Posterior vena cava (tissue), 2 donors: ENCODE measurements around the gene CAPZA1. TPM values are rescaled to one million over a fixed set of nuclear protein-coding genes. Genes with fewer than 3 reads are reported as not detected.

Source experiments
- DNase-seq: peaks from one replicate; pipeline ENCODE4 v3.0.0-alpha.2; 2020; ENCODE audit warnings: low spot score
- intact Hi-C, 2 donors: fragments of 100-400 bp; cut with DNase I; formaldehyde crosslinking; loops; one replicate each; pipeline versions ENCODE4 v1.14.1 to v1.14.2; 2022 to 2023
- long read RNA-seq, 2 donors: library from polyadenylated mRNA; unstranded; transcript quantifications; one replicate each; pipeline ENCODE4 v2.0.0, GENCODE V29; 2020 to 2021
- total RNA-seq, 2 donors: library from RNA; stranded (reverse); fragmentation: NEBNext Ultra II Directional; extraction: Animal tissue kit (Norgen Biotek cat#: 25700); gene quantifications; one replicate each; pipeline ENCODE4 v1.2.1, GENCODE V29; 2021
- donor health status: DM: yes; HTN: yes; CAD: no.
- donor health status: DM: yes; HTN: yes; CAD: no.

Gene CAPZA1
- 100 to 1,000 TPM; 104 to 109 TPM for total RNA-seq
- long read RNA-seq, donor 1, transcript CAPZA1-201 (10 exons, 3,020 nt), result major isoform, 25 of 31 reads
- long read RNA-seq, donor 1, partial matches to known transcripts, result 1 of 31 reads
- long read RNA-seq, donor 1, other reads (novel, unspliced or antisense), result 5 of 31 reads
- long read RNA-seq, donor 2, transcript CAPZA1-201 (10 exons, 3,020 nt), result major isoform, 58 of 64 reads
- long read RNA-seq, donor 2, partial matches to known transcripts, result 1 of 64 reads
- long read RNA-seq, donor 2, other reads (novel, unspliced or antisense), result 5 of 64 reads

DNA sequence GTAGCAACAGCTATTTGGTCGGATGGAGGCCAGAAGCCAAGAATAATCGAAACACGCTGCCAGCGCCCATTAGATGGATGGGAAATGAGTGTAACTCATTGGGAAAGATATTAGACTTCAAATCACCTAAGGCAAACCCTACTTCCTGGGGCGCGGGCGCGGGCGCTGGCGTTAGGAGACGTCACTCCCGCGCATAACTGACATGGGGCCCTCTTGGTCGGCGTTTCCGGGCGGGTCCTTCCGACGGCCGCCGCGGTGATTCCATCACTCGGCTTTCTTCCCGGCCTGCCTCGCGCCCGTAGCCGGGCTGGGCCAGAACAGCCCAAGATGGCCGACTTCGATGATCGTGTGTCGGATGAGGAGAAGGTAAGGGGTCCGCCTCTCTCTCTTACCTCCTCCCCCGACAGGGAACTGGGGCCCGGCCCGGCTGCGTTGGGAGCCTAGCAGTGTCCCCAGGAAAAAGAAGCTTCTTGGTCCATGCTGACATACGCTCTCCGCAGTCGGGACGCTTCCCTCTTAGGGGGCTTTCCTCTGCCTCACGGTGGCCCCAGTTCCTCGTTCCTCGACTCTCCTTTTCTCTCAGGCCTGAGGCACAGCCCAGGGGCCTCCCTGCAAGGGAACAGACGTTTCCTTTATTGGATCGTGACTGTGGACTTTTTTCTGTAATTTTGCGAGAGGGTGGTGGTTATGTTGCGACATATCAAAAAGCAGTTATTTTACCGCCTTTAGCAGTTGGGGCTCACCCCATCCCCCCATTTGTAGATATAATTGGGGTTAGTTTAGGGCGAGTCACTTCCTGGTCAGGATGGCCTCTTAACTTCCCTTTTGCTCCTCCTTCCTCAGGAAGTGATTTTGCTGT is at the start of gene CAPZA1:
CAPZA1 (plus strand) TSS at position 315 of the 859 bp plus-strand sequence; CDS start at position 328, 13 bp downstream.
- intact Hi-C loops, result loop anchor here (5.0 to 10.0 kb wide), 2 partner anchors 88 to 235 kb away; partner anchors contain the start of gene RHOC (in 1 of the 2)

DNA sequence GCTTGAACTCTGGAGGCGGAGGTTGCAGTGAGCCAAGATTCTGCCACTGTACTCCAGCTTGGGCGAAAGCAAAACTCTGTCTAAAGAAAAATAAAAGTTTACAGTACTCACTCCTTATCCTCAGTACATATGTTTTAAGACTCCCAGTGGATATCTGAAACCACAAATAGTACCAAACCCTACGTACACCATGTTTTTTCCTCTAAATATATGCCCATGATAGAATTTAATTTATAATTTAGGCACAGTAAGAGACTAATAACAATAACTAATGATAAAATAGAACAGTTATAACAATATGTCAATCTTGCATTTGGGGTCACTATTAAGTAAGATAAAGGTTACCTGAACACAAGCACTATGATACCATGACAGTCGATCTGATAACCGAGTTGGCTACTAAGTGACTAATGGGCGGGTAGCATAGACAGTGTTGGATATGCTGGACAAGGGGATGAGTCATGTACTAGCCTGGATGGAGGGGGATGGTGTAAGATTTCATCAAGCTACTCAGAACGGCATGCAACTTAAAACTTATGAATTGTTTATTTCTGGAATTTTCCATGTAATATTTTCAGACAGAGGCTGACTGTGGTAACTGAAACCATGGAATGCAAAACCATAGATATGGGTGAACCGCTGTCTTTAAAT is 44.4 kb upstream of the CAPZA1 start:
- DNase-seq, result no peak
- intact Hi-C loops, result no loop called here

More for the DNA sequence above, at the start of gene CAPZA1:
- DNase-seq, result peak; percentile 98

DNA sequence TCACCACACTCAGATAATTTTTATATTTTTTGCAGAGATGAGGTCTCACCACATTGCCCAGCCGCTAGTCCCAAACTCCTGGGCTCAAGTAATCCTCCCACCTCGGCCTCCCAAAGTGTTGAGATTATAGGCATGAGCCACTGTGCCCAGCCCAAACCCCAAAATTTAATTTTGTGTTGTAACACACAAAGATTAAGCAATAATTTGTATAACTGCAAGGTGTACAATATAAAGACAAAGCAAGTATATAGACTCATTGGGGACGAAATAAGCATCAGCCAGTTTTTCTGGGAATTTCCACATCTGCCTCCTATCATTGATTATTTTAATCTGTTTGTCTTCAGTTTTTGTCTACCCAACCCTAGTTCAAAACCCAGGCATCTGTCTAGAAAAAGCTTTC is 43.4 kb upstream of the CAPZA1 start:
- intact Hi-C loops, result no loop called here
- no peak for DNase-seq

DNA sequence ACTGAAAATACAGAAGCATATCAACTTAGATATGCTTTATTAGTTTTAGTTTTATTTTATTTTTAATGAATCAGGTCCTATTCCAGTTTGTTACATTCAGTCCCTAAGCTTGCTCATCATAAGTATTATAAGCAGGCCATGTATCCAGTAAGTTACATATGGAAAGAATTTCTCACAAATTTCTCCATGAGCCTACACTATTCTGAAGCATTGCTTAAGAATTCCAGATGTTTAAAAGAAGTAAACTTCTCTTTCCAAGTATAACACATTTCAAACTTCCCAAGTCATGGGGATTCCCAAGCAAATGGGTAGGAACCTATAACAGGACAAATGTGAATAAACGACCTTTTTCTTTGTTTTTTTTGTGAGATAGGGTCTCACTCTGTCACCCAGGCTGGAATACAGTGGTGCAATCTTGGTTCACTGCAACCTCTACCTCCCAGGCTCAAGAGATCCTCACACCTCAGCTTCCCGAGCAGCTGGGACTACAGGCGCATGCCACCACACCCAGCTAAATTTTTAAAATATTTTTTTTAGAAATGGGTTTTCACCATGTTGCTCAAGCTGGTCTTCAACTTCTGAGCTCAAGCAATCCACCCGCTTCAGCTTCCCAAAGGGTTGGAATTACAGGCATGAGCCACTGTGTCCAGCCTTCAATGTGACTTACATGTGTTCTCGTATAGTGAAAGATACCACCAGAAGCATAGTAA is 39.7 kb upstream of the CAPZA1 start:
- no peak for DNase-seq
- intact Hi-C loops, result no loop called here

DNA sequence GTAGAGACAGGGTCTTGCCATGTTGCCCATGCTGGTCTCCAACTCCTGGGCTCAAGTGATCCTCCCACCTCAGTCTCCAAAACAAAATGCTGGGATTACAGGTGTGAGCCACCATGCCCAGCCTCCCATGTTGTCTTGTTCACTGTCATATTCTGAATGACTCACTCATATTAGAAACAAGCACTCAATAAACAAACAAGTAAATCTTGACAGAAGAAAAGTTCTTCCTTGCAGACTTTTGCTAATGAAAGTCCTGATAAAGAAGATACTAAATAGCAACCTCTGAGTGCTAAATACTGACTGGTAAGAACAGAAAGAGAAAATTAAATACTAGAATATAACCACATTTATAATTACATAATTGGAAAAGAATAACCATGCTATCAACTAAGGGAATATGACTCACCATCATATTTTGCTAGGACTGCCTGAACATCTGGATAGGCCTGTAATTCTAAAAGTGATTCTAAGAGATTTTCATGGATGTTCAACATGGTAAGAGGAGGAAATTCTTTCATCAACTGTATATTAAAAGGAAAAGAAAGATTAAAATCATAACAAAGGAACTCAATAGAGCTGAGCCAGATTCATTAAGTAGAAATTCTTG is 37.9 kb upstream of the CAPZA1 start:
- intact Hi-C loops, result no loop called here
- DNase-seq, result no peak

DNA sequence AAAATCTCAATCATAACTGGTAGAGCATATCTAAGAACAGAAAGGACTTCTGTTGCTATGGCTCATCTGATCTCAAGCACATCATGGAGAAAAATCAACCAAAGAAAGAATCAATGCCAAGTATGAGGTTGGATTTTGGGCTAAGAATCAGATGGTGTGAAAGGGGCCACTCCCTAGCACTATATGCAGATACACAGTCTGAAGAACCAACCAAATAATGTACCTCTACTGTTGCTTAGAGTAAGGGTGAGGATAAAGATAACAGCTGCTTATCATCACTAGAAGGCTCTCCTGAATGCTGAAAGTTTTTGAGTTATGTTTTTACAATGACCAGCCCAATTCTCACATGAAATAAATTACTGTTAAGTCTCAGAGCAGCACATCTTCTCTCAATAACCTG is 36.3 kb upstream of the CAPZA1 start:
- intact Hi-C loops, result no loop called here
- DNase-seq, result no peak

DNA sequence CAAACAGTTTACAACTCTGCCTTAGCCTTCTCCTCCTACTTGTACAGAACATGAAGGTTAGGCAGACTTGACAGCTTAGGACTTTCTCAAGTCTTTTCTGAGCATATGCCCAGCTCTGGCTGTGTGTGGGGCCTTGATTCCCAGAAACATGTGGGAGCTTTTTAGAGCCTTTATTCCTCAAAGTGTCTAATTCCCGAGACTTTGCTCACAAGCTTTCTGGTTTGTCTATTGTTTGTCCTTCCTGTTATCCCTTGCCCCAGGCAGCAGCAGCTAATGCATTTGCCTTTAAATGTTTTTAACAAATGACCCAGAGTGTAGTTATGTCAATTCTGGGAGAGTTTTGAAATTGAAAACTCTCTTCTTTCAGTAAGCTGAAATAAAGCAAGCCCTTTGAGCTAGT is 29.9 kb upstream of the CAPZA1 start:
- no peak for DNase-seq
- intact Hi-C loops, result no loop called here

DNA sequence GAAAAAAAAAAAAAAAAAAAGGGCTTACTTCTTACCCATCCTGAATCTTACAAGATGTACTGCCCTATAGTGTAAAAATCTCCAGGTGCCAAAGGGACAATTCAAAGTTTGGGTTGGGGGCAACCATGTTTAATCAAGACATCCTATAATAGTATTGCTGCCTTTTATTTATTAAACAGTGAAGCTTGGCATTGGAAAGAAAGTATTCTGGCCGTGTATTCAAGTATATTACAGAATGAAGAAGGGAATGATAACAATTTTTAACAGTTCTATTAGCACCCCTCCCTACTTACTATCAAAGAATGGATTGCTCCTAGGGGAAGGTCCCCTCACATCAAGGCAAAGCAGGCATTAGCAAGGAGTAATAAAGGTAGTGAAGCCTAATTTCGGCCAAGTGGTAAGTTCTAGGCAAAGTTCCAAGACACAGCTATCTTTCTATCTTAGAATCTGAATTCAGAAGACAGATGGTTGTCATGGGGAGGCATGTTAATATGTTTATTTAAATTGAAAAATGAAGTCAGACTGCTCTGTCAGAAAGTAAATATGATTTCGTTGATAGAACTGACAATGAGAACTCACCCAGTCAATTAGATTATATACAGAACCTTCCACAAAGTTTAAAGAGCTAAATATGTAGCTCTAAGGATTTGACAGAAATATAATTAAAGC is 25.3 kb upstream of the CAPZA1 start:
- intact Hi-C loops, result no loop called here
- DNase-seq, result no peak

DNA sequence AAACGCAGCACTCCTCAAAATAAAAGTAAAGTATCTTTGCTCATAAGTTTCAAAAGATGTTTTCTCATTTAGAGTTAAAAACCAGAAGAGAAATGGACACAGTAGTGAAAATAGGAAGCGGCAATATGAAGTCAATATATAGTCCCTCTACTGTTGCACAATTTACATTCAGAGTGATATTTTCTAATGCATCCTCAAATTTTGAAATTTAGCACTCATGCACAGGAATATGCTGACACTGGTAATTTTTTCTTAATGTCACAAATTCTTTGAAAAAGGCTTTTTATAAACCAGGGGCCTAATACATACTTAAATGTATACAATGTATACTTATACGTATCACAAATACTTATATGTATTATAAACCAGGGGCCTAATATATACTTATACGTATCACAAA is 20.2 kb upstream of the CAPZA1 start:
- no peak for DNase-seq
- intact Hi-C loops, result no loop called here

DNA sequence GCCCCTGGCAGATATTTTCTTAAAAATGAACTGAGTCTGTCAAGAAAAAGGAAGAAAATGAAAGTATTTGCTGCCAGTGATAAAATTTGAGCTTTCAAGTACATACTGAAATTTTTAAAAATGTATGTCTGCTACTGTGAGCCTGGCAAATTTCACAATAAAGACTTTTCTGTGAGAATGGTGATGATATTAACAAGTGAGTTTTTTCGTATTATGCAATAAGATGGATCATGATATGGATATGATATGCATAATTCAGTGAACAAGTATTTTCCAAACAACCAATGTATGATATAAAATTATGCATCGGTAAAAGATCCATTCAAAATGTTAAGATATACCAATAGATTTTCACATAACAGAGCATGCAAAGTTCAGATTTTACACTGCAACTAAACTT is 16.6 kb upstream of the CAPZA1 start:
- intact Hi-C loops, result no loop called here
- no peak for DNase-seq

DNA sequence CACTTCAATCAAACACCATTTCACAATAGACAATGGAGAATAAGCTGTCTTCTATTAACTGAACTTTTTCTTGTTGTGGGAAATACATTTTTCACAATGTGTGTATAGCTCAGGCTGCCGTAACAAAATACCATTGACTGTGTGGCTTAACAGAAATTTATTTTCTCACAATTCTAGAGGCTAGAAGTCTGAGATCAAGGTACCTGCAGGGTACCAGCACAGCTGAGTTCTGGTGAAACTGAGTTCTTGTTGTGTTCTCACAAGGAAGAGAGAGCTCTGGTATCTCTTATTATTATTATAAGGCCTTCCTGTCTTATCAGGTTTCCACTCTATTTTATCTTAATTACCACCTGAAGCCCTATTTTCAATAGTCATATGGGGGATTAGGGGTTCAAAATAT is 16.1 kb upstream of the CAPZA1 start:
- no peak for DNase-seq

DNA sequence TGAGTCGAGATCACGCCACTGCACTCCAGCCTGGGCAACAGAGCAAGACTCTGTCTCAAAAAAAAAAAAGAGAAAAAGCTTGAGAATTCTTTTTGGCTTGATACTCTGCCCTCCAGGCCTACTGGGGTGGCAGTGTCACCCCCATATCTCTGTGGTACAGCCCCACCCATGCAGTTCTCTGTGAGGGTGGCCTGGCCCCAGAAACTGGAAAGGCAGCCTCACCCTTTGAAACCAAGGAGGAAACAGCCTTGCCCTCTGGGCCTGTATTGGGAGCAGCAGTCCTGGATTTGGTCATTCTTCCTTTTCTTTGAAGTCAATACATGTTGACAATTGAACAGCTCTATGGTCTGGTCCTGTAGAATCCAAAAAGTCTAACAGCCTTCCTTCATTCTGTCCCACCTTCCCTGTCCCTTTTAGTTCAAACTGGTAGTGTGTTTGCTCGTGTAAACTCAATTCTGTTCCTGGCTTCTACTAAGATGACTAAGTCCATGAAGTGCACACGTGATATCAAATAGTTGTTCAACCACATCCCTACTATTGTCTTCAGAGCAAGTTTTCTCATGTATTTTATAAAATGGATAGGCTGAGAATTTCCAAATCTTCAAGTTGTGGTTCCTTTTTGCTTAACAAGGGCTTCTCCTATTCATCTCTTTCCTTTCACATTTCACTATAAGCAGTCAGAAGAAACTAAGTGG is 13.9 kb upstream of the CAPZA1 start:
- intact Hi-C loops, result no loop called here
- no peak for DNase-seq

More for the DNA sequence above, 16.1 kb upstream of the CAPZA1 start:
- intact Hi-C loops, result no loop called here

DNA sequence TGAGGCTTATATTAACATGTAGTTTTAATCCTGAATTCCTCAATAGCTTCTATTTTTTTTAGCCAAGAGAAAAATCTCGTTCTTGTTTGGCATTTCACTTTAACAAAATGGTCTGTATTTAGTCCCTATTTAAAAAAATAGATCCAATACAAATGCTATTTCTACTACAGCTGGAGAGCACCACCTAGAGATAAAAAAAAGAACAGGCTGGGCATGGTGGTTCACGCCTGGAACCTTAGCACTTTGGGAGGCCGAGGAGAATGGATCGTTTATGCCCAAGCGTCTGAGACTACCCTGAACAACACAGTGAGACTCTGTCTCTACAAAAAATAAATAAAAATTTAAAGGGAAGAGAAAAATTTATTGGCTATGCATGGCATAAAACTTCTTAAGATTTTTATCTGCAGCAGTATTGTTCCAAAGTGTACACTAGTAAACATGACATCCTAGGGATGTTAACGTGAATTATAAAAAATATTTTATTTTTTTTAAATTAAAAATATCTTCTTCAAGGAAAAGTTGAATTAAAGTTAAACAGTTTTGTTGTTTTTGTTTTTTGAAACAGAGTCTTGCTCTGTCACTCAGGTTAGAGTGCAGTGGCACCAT is 5.1 kb upstream of the CAPZA1 start:
- intact Hi-C loops, result loop anchor here in 1 of 2 donors (10.0 kb wide), 1 partner anchor 230 kb away; no protein-coding TSS in a partner anchor
- no peak for DNase-seq

DNA sequence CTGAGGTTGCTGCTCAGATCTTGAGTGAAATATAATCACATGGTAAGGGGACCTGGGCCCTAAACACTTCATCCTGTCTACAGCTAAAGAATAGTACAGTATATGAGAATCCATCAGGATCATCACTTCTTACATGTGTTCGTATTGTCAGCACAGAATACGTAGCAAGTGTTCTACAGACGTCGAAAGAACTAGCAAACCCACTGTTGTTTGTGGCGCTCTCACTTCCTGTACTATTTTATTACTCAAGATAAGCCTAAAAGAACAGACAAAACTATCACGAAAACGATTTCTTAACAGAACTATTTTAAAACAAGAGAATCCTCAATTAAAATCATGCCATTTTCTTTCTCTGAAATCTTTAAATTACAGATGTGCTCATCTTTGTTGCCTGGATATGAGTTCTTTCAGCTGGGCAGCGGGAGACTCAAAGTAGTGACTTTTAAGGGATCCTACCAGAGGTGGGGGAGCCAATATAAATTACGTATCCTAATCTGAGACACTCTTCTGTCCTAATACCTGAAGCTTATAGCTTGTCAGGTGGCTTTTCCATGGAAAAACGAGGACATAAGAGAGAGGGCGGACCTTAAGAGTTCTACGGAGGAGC is 1.4 kb upstream of the CAPZA1 start:
- intact Hi-C loops, result loop anchor here in 1 of 2 donors (10.0 kb wide), 1 partner anchor 233 kb away; no protein-coding TSS in a partner anchor
- DNase-seq, result no peak

DNA sequence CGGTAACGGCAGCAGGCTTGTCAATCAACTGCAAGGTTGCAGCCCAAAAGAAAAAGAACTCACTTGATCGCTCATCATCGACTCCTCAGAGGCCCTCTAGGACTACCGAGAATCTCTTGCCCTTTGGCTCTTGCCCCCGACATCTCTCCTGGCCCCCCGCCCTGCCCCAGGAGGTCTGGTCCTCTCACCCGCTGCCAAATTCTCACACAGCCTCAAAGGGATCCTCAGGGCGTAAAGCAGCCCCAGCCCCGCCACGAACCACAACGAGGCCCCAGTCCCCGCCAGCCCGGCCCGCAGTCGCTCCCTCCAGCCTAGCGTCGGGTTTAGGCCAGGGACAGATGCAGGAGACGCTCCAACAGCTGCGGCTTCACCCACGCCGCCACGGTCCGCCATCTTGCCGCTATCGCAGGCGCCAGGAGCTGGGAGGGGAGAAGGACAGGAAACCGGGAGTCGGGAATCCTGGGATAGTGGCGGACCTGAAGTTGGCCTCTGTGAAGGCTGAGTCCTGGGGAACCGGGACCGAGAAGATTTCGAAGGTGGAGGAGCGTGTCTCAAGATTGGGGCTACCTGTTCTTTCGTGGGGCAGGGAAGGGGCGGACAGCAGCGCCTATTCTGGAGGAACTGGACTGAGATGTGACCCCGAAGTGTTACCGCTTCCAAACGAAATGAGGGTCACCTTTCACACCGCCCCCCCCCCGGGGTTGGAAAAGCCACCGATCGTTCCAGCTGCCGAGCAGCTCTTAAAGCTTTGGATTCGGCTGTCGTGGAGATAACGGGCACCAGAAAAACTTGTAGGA is 713 bp upstream of the CAPZA1 start, which contains the start of gene ST7L:
ST7L (minus strand) TSS at position 421 of the 797 bp plus-strand sequence; CDS start at position 393, 28 bp downstream.
- intact Hi-C loops, result loop anchor here in 1 of 2 donors (10.0 kb wide), 1 partner anchor 234 kb away; no protein-coding TSS in a partner anchor
- DNase-seq, result peak; percentile 88

DNA sequence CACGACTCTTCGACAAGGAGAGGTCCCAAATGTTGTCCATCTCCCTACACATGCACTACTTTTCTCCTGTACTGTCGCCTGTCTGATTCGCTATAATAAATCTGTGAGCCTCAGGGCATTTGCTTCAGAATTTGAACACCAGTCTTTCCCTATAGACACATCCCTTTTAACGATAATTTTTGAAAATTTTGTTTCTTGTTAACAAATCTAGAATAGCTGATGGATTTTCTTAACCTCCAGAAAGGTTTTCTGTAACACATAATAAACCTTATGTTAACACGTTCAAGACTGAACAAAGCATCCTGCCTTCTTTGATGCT is 704 bp downstream of the CAPZA1 start:
- no peak for DNase-seq
- intact Hi-C loops, result loop anchor here in 1 of 2 donors (5.0 kb wide), 1 partner anchor 87 kb away; the partner anchor contains the start of gene RHOC
